Frontal cortex (tissue), 4 donors: ENCODE data around the gene PCDHGA5. TPM values are rescaled to one million over a fixed set of nuclear protein-coding genes. Genes with fewer than 3 reads are reported as not detected.
"Not testable (repeated sequence)": the region's sequence is repeated elsewhere in the genome, so short reads cannot be mapped to it uniquely, and the experiment has no call there.

ENCODE experiments used
- DNase-seq, 2 donors: peaks; one replicate each; pipeline ENCODE4 v3.0.0; 2012; ENCODE audit warnings: low spot score in 2 of 2
- FAIRE-seq: peaks from 2 replicates; lab custom pipeline; 2012; peaks lifted over from hg19 to GRCh38; lab: Jason Lieb, UNC
- total RNA-seq: library from RNA; depleted of rRNA; stranded (reverse); fragments of >200 nt; gene quantifications from one replicate; pipeline ENCODE4 v1.2.3, GENCODE V29; 2014
- donor health status: control.
- donor health status: control.
- donor health status: control.

Gene PCDHGA5
- total RNA-seq, 1 donor from 2014 or later: 5.7 TPM

DNA sequence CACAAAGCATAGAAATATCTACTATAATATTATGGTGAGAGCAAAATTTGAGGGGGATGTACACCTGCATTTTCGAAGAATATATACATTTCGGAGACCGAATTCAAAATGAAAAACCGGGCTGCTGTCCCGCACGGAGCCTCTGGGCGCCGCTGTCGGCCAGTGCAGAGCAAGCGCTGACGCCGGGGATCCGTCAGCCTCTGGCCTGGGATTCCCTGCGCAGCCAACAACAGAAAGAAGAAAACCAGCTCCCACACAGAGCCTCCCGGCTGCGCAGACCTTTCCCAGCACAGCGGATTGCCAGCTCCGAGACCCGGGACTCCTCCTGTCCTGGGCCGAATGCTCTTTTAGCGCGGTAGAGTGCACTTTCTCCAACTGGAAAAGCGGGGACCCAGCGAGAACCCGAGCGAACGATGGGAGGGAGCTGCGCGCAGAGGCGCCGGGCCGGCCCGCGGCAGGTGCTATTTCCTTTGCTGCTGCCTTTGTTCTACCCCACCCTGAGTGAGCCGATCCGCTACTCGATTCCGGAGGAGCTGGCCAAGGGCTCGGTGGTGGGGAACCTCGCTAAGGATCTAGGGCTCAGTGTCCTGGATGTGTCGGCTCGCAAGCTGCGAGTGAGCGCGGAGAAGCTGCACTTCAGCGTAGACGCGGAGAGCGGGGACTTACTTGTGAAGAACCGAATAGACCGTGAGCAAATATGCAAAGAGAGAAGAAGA is 44.0 kb downstream of the PCDHGA5 start, which contains the start of gene PCDHGB6:
Gene PCDHGB6 (plus strand): TSS at position 232 of the 716 bp plus-strand sequence. CDS start 182 bp downstream, at position 414.
- FAIRE-seq, DNase-seq: not testable (repeated sequence)

DNA sequence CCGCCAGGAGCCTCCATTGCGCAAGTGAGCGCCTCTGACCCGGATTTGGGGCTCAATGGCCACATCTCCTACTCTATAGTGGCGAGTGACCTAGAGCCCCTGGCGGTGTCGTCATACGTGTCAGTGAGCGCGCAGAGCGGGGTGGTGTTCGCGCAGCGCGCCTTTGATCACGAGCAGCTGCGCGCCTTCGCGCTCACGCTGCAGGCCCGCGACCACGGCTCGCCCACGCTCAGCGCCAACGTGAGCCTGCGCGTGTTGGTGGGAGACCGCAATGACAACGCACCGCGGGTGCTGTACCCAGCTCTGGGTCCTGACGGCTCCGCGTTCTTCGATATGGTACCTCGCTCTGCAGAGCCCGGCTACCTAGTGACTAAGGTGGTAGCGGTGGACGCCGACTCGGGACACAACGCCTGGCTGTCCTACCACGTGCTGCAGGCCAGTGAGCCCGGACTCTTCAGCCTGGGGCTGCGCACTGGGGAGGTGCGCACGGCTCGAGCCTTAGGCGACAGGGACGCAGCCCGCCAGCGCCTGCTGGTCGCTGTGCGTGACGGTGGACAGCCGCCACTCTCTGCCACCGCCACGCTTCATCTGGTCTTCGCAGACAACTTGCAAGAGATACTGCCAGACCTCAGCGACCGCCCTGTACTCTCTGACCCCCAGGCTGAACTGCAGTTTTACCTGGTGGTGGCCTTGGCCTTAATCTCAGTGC is 45.8 kb downstream of the PCDHGA5 start:
- FAIRE-seq: no peak

DNA sequence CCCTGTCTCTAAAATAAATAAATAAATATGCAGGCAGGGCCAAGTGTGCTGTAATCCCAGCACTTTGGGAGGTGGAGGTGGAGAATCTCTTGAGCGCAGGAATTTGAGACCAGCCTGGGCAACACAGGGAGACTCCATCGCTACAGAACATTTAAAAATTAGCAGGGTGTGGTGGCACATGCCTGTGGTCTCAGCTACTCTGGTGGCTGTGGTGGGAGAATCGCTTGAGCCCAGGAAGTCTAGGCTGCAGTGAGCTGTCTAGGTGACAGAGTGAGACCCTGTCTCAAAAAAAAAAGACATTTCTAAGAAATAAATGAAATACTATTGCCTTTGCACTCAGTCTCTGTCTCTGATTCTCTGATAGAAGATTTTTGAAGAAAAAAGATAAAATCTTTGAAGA is 47.6 kb downstream of the PCDHGA5 start:
- no peak for FAIRE-seq
- DNase-seq: no peak

More for the DNA sequence above, 45.8 kb downstream of the PCDHGA5 start:
- DNase-seq: no peak

DNA sequence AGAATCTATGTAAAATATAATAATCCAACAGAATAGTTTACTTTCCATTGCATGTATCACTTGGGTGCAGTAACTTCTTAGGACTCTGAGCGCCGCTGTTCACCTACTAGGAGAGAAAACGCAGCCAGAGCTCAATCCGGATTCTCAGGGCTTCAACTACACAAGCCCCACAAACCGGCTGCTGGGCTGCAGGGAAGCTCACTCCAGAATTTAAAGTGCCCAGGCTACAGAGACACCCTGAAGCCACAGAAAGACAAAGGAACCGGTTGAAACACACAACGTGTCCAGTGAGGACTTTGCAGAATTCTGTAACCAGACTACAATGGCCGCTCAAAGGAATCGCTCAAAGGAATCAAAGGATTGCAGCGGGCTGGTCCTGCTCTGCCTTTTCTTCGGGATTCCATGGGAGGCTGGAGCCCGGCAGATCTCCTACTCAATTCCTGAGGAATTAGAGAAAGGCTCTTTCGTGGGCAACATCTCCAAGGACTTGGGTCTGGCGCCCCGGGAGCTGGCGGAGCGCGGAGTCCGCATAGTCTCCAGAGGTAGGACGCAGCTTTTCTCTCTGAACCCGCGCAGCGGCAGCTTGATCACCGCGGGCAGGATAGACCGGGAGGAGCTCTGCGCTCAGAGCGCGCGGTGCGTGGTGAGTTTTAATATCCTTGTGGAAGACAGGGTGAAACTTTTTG is 49.0 kb downstream of the PCDHGA5 start, which contains the start of gene PCDHGA10:
Gene PCDHGA10 (plus strand): TSS at position 134 of the 686 bp plus-strand sequence. CDS start 189 bp downstream, at position 323.
- FAIRE-seq (no peak), DNase-seq (no peak)

DNA sequence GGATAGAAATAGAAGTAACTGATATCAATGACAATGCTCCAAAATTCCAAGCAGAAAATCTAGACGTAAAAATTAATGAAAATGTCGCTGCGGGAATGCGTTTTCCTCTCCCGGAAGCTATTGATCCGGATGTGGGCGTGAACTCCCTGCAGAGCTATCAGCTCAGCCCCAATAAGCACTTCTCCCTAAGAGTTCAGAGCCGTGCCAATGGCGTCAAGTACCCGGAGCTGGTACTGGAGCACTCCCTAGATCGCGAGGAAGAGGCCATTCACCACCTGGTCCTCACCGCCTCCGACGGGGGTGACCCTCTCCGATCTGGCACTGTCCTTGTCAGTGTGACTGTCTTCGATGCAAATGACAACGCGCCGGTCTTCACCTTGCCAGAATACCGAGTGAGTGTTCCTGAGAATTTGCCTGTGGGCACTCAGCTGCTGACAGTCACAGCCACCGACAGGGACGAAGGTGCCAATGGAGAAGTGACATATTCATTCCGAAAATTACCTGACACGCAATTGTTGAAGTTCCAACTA is 49.6 kb downstream of the PCDHGA5 start:
- no peak for FAIRE-seq
- DNase-seq: no peak

DNA sequence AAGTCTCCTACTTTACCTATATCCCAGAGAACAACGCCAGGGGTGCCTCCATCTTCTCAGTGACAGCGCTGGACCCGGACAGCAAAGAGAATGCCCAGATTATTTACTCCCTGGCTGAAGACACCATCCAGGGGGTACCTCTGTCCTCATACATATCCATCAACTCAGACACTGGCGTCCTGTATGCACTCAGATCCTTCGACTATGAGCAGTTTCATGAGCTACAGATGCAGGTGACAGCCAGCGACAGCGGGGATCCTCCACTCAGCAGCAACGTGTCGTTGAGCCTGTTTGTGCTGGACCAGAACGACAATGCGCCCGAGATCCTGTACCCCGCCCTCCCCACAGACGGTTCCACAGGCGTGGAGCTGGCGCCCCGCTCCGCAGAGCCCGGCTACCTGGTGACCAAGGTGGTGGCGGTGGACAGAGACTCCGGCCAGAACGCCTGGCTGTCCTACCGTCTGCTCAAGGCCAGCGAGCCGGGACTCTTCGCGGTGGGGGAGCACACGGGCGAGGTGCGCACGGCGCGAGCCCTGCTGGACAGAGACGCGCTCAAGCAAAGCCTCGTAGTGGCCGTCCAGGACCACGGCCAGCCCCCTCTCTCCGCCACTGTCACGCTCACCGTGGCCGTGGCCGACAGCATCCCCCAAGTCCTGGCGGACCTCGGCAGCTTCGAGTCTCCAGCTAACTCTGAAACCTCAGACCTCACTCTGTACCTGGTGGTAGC is 50.7 kb downstream of the PCDHGA5 start:
- FAIRE-seq, DNase-seq: not testable (repeated sequence)

DNA sequence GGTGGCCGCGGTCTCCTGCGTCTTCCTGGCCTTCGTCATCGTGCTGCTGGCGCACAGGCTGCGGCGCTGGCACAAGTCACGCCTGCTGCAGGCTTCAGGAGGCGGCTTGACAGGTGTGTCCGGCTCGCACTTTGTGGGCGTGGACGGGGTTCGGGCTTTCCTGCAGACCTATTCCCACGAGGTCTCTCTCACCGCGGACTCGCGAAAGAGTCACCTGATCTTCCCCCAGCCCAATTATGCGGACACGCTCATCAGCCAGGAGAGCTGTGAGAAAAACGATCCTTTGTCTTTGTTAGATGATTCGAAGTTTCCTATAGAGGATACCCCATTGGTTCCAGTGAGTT is 51.3 kb downstream of the PCDHGA5 start:
- not testable (repeated sequence) for FAIRE-seq, DNase-seq

Other genes with a start within 250 kb of the PCDHGA5 start
- gene PCDHB4, start 242.3 kb upstream of the PCDHGA5 start, total RNA-seq: 4.5 TPM
- gene PCDHB5, start 229.0 kb upstream of the PCDHGA5 start, total RNA-seq: 7.3 TPM
- gene PCDHB6, start 214.1 kb upstream of the PCDHGA5 start, total RNA-seq: 3.3 TPM
- gene PCDHB7, start 191.5 kb upstream of the PCDHGA5 start, total RNA-seq: 9.8 TPM
- 7.7 TPM for gene PCDHB8, start 186.4 kb upstream of the PCDHGA5 start, total RNA-seq
- 5.3 TPM for gene PCDHB16, start 181.8 kb upstream of the PCDHGA5 start, total RNA-seq
- gene PCDHB9, start 177.0 kb upstream of the PCDHGA5 start, total RNA-seq: 4.9 TPM
- gene PCDHB10, start 171.8 kb upstream of the PCDHGA5 start, total RNA-seq: 13.9 TPM
- 13.0 TPM for gene PCDHB11, start 164.5 kb upstream of the PCDHGA5 start, total RNA-seq
- 12.6 TPM for gene PCDHB12, start 155.4 kb upstream of the PCDHGA5 start, total RNA-seq
- gene PCDHB13, start 150.2 kb upstream of the PCDHGA5 start, total RNA-seq: 6.1 TPM
- gene PCDHB14, start 140.8 kb upstream of the PCDHGA5 start, total RNA-seq: 12.6 TPM
- 18.3 TPM for gene PCDHB15, start 118.8 kb upstream of the PCDHGA5 start, total RNA-seq
- gene SLC25A2, start 60.1 kb upstream of the PCDHGA5 start, total RNA-seq: not detected
- 119 TPM for gene TAF7, start 43.4 kb upstream of the PCDHGA5 start, total RNA-seq
- gene PCDHGA1, start 33.6 kb upstream of the PCDHGA5 start, total RNA-seq: 3.3 TPM
- gene PCDHGA2, start 25.4 kb upstream of the PCDHGA5 start, total RNA-seq: 4.5 TPM
- gene PCDHGA3, start 20.3 kb upstream of the PCDHGA5 start, total RNA-seq: 4.1 TPM
- gene PCDHGB1, start 14.1 kb upstream of the PCDHGA5 start, total RNA-seq: 6.1 TPM
- gene PCDHGA4, start 9.1 kb upstream of the PCDHGA5 start, total RNA-seq: 5.7 TPM
- 6.1 TPM for gene PCDHGB2, start 4.2 kb upstream of the PCDHGA5 start, total RNA-seq
- 8.2 TPM for gene PCDHGB3, start 6.1 kb downstream of the PCDHGA5 start, total RNA-seq
- 9.0 TPM for gene PCDHGA6, start 9.7 kb downstream of the PCDHGA5 start, total RNA-seq
- 4.9 TPM for gene PCDHGA7, start 18.6 kb downstream of the PCDHGA5 start, total RNA-seq
- gene PCDHGB4, start 23.5 kb downstream of the PCDHGA5 start, total RNA-seq: 8.6 TPM
- gene PCDHGA8, start 28.5 kb downstream of the PCDHGA5 start, total RNA-seq: 5.7 TPM
- 13.0 TPM for gene PCDHGB5, start 33.8 kb downstream of the PCDHGA5 start, total RNA-seq
- 6.9 TPM for gene PCDHGA9, start 38.6 kb downstream of the PCDHGA5 start, total RNA-seq
- gene PCDHGB6, start 43.9 kb downstream of the PCDHGA5 start, total RNA-seq: 9.8 TPM
- gene PCDHGA10, start 48.8 kb downstream of the PCDHGA5 start, total RNA-seq: 9.8 TPM
- gene PCDHGB7, start 53.5 kb downstream of the PCDHGA5 start, total RNA-seq: 10.6 TPM
- gene PCDHGA11, start 56.9 kb downstream of the PCDHGA5 start, total RNA-seq: 10.6 TPM
- gene PCDHGA12, start 66.3 kb downstream of the PCDHGA5 start, total RNA-seq: 3.7 TPM
- gene PCDHGC3, start 111.8 kb downstream of the PCDHGA5 start, total RNA-seq: 20.8 TPM
- gene PCDHGC4, start 120.9 kb downstream of the PCDHGA5 start, total RNA-seq: 65.2 TPM
- 4.9 TPM for gene PCDHGC5, start 124.9 kb downstream of the PCDHGA5 start, total RNA-seq